Sigmoid colon (tissue), 7 donors: ENCODE measurements around the gene PDE6D. TPM values are rescaled to one million over a fixed set of nuclear protein-coding genes. Genes with fewer than 3 reads are reported as not detected.

Experiments used
- DNase-seq: peaks from one replicate; pipeline ENCODE4 v3.0.0-alpha.2; 2019
- H3K27ac ChIP-seq, 4 donors: fragments of 200-600 bp; sonication (generic); one replicate each; pipeline ENCODE4 v1.5.1; 2016 to 2019; ENCODE audit warnings: mild to moderate bottlenecking in 1 of 4
- H3K27me3 ChIP-seq, 3 donors: fragments of 200-600 bp; sonication (generic); one replicate each; pipeline ENCODE4 v1.5.1; 2019; ENCODE audit warnings: mild to moderate bottlenecking in 1 of 3
- H3K36me3 ChIP-seq, 4 donors: fragments of 200-600 bp; sonication (generic); one replicate each; pipeline ENCODE4 v1.5.1; 2016 to 2019
- H3K4me1 ChIP-seq, 4 donors: fragments of 200-600 bp; sonication (generic); one replicate each; pipeline ENCODE4 v1.5.1; 2017 to 2019
- H3K4me3 ChIP-seq, 4 donors: fragments of 200-600 bp; sonication (generic); one replicate each; pipeline ENCODE4 v1.5.1; 2017 to 2019; ENCODE audit warnings: mild to moderate bottlenecking in 2 of 4, moderate library complexity in 1 of 4
- H3K9me3 ChIP-seq, 4 donors: fragments of 200-600 bp in 3 of 4; sonication (generic) in 3 of 4; one replicate each; pipeline versions ENCODE4 v1.5.1 to v1.6.1; 2013 to 2019
- EP300 ChIP-seq, 4 donors: sonication (generic); formaldehyde crosslinking; IDR thresholded peaks; one replicate each; pipeline ENCODE4 v1.6.1; 2017; ENCODE audit warnings: antibody characterized with exemption in 4 of 4
- POLR2A ChIP-seq, 2 donors: fragments of 450-650 bp; IDR thresholded peaks; one replicate each; pipeline ENCODE4 v1.6.1; 2016; ENCODE audit warnings: antibody characterized with exemption in 2 of 2, mild to moderate bottlenecking in 2 of 2, moderate library complexity in 2 of 2
- POLR2AphosphoS5 ChIP-seq, 4 donors: sonication (generic); formaldehyde crosslinking; IDR thresholded peaks; one replicate each; pipeline ENCODE4 v1.6.1; 2017; ENCODE audit warnings: antibody characterized with exemption in 4 of 4
- WGBS, 2 donors: extraction: QIAGEN DNeasy Blood & Tissue Kit; methylation state at CpG; one replicate each; pipeline ENCODE4 v1.1.7; 2013; 5-methylcytosine and 5-hydroxymethylcytosine counted together
- intact Hi-C: fragments of 100-400 bp; cut with DNase I; formaldehyde crosslinking; loops from one replicate; pipeline ENCODE4 v1.15.1; 2023
- polyA plus RNA-seq, 3 donors: library from polyadenylated mRNA; stranded (reverse); fragments of 200-250 nt; gene quantifications; one replicate each; pipeline ENCODE4 v1.2.3, GENCODE V29; 2013
- total RNA-seq, 4 donors: library from RNA; depleted of rRNA; stranded (reverse); fragments of >200 nt; gene quantifications; one replicate each; pipeline ENCODE4 v1.1.0, GENCODE V29; 2016
- TF ChIP-seq, protein P1 (sequence below), 4 experiments: fragments of 450-650 bp in 3 of 4; fragments of 200-600 bp in 1 of 4; IDR thresholded peaks; one replicate each; pipeline ENCODE4 v1.5.1; 2016 to 2019; ENCODE audit warnings: antibody characterized with exemption in 4 of 4, mild to moderate bottlenecking in 3 of 4, moderate library complexity in 2 of 4
- donor health status: healthy with polysubstance abuse.
- donor health status: Bipolar disorder and iron deficiency.
- donor health status: healthy.

Gene PDE6D
- total and polyA plus RNA-seq, 7 donors, result 19.9 to 44.9 (median 24.6) TPM

DNA sequence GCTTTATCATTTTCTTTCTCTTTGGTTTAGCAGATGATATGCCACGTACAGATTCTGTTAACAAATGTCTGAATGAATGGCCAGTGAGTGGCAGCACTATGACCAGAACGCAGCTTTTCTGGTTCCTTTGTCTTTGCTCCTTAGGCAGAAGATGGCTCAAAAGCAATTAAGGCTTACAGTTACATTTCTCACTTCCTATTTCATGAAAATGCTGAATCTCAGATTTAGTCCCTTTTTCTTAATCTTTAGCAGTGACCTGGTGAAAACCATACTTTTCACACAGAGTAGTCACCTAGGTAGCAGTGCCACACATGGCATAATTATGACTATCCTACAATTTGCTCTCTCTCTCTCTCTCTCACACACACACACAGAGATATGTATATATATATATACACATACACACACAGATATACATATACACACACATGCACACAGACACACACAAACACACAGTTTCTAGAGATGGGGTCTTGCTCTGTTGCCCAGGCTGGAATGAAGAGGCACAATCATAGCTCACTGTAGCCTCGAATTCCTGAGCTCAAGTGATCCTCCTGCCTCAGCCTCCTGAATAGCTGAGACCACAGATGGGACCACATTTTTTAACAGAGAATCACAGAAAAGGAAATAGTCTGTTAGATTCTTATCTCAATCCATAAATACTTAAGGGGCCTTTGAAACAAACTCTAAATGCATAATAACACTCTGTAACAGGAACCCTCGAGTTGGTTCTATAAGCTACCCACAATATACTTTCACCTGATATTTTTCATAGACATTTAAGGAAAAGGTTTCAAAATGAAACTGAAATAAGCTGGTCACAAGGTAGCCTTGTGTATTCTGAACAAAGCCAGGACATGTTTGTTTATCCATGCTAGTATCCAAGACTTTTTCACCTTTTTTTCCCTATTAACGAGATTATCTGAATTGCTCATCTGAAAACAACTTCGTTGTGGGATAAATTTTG is 11.6 kb downstream of the PDE6D start:
- intact Hi-C loops, result no loop called here
- 73 to 76% methylated on average over 6 of the region's 6 CpGs for WGBS, 2 donors
- no peak for TF ChIP-seq POLR2A (IDR thresholded peaks at IDR 0.05)
- TF ChIP-seq POLR2AphosphoS5 (IDR thresholded peaks at IDR 0.05), result no peak
- TF ChIP-seq, protein P1, sequence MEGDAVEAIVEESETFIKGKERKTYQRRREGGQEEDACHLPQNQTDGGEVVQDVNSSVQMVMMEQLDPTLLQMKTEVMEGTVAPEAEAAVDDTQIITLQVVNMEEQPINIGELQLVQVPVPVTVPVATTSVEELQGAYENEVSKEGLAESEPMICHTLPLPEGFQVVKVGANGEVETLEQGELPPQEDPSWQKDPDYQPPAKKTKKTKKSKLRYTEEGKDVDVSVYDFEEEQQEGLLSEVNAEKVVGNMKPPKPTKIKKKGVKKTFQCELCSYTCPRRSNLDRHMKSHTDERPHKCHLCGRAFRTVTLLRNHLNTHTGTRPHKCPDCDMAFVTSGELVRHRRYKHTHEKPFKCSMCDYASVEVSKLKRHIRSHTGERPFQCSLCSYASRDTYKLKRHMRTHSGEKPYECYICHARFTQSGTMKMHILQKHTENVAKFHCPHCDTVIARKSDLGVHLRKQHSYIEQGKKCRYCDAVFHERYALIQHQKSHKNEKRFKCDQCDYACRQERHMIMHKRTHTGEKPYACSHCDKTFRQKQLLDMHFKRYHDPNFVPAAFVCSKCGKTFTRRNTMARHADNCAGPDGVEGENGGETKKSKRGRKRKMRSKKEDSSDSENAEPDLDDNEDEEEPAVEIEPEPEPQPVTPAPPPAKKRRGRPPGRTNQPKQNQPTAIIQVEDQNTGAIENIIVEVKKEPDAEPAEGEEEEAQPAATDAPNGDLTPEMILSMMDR (IDR thresholded peaks at IDR 0.05), result no peak
- no peak for TF ChIP-seq EP300 (IDR thresholded peaks at IDR 0.05)
- DNase-seq, result no peak
- no peak overlapping the region for H3K4me3 ChIP-seq
- no peaks in the 10 kb centered on the region for H3K9me3 ChIP-seq
- H3K36me3 ChIP-seq, result no peaks in the 10 kb centered on the region
- no peaks in the 10 kb centered on the region for H3K4me1 ChIP-seq
- no peaks in the 10 kb centered on the region for H3K27me3 ChIP-seq
- no peak overlapping the region for H3K27ac ChIP-seq

DNA sequence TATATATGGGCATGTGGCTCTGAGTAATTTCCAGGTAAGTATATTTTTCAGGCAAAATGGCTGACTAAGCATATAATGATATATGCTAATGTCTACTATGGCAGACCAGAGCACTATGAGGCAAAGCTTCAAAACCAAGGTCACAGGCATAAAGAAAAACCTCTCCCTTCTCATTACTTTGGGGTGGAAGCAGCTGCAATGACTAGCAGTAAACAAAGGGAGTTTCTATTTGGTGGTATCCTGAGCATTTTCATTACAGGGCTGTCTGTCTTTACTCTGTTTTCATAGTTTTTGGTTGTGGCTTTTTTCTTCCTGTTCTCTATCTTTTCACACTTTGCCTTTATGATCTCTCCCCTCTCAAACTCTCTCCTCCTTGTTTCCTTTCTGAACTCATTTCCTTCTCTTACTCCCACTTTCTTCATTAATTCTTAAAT is 15.6 kb downstream of the PDE6D start:
- intact Hi-C loops, result no loop called here
- DNase-seq, result no peak
- Histone ChIP-seq H3K4me1 (no peaks in the 10 kb centered on the region), H3K4me3 (no peak overlapping the region), H3K9me3 (no peaks in the 10 kb centered on the region), H3K27ac (no peak overlapping the region), H3K36me3 (no peaks in the 10 kb centered on the region), H3K27me3 (no peaks in the 10 kb centered on the region)
- TF ChIP-seq POLR2AphosphoS5 (IDR thresholded peaks at IDR 0.05) (no peak), POLR2A (IDR thresholded peaks at IDR 0.05) (no peak), EP300 (IDR thresholded peaks at IDR 0.05) (no peak)
- TF ChIP-seq, protein P1 (IDR thresholded peaks at IDR 0.05), result no peak

DNA sequence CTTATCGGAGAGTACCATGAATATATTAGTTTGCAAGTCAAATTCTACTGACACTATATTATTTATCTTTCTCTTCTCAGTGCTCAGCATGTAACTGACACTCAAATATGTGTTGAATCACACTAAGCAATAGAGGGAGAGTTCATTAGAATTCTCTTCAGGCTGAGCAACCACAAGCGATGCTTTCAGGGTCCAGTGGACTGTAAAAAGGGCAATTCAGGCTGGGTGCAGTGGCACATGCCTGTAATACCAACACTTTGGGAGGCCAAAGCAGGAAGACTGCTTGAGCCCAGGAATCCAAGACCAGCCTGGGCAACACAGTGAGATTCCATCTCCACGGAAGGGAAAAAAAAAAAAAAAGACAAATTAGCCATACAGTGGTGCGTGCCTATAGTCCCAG is 16.3 kb downstream of the PDE6D start:
- no peak for DNase-seq
- Histone ChIP-seq H3K27ac (no peak overlapping the region), H3K9me3 (no peaks in the 10 kb centered on the region), H3K27me3 (no peaks in the 10 kb centered on the region), H3K36me3 (no peaks in the 10 kb centered on the region), H3K4me3 (no peak overlapping the region), H3K4me1 (no peaks in the 10 kb centered on the region)
- intact Hi-C loops, result no loop called here
- TF ChIP-seq POLR2AphosphoS5 (IDR thresholded peaks at IDR 0.05) (no peak), POLR2A (IDR thresholded peaks at IDR 0.05) (no peak), EP300 (IDR thresholded peaks at IDR 0.05) (no peak)
- TF ChIP-seq, protein P1 (IDR thresholded peaks at IDR 0.05), result no peak
- 91 to 96% methylated on average over 4 of the region's 4 CpGs for WGBS, 2 donors

DNA sequence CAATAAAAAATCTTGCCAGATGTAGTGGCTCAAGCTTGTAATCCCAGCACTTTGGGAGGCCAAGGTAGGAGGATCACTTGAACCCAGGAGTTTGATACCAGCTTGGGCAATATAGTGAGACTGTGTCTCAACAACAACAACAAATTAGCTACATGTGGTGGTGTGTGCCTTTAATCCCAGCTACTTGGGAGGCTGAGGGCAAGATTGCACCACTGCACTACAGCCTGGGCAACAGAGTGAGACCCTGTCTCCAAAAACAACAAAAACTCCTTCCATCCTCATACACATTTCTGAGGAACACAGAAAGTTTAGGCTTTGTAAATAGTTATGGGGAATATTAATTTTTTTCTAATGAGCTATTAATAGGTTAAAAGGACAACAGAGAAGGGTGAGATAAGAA is 17.0 kb downstream of the PDE6D start:
- intact Hi-C loops, result no loop called here
- no peak for DNase-seq
- H3K36me3 ChIP-seq, result no peaks in the 10 kb centered on the region
- H3K27me3 ChIP-seq, result no peaks in the 10 kb centered on the region
- no peaks in the 10 kb centered on the region for H3K4me1 ChIP-seq
- no peaks in the 10 kb centered on the region for H3K9me3 ChIP-seq
- H3K27ac ChIP-seq, result no peak overlapping the region
- no peak overlapping the region for H3K4me3 ChIP-seq
- TF ChIP-seq EP300 (IDR thresholded peaks at IDR 0.05) (no peak), POLR2AphosphoS5 (IDR thresholded peaks at IDR 0.05) (no peak), POLR2A (IDR thresholded peaks at IDR 0.05) (no peak)
- TF ChIP-seq, protein P1 (IDR thresholded peaks at IDR 0.05), result no peak
